Activated T-helper 2 cell treated with anti-CD3 and anti-CD28 coated beads, Interferon-gamma antibody, Interleukin-2, Interleukin-4, amounts not matched to agents 10 μg/mL and 5 μg/mL and 100 μg/mL, durations not matched to agents 14 hours and 24 hours and 36 hours (primary cell): ENCODE measurements around the gene COPE. TPM values are rescaled to one million over a fixed set of nuclear protein-coding genes. Genes with fewer than 3 reads are reported as not detected.
A peak's percentile ranks its signal among the peaks of the same experiment; 100 is the strongest.

Experiments
- DNase-seq: peaks from one replicate; pipeline ENCODE4 v3.0.0; 2021; ENCODE audit warnings: low spot score
- H3K27ac Mint-ChIP-seq: one replicate; pipeline ENCODE4 v1.8.0; 2021; ENCODE audit warnings: mixed read lengths
- H3K27me3 Mint-ChIP-seq: one replicate; pipeline ENCODE4 v1.8.0; 2021; ENCODE audit warnings: low read depth, mixed read lengths
- H3K36me3 Mint-ChIP-seq: one replicate; pipeline ENCODE4 v1.8.0; 2021; ENCODE audit warnings: low read depth, mixed read lengths
- H3K4me1 Mint-ChIP-seq: one replicate; pipeline ENCODE4 v1.8.0; 2021; ENCODE audit warnings: low read depth, mixed read lengths
- H3K4me3 Mint-ChIP-seq: one replicate; pipeline ENCODE4 v1.8.0; 2021; ENCODE audit warnings: low read depth, mild to moderate bottlenecking, moderate library complexity, mixed read lengths
- H3K9me3 Mint-ChIP-seq: one replicate; pipeline ENCODE4 v1.8.0; 2021; ENCODE audit warnings: mixed read lengths
- intact Hi-C: fragments of 100-400 bp; cut with micrococcal nuclease; formaldehyde crosslinking; loops from one replicate; pipeline ENCODE4 v1.15.1; 2023
- total RNA-seq: library from RNA; stranded (reverse); gene quantifications from 2 replicates; pipeline ENCODE4 v1.2.3, GENCODE V29; 2022

COPE gene
- total RNA-seq, 1 donor from 2014 or later, result 231 TPM

DNA sequence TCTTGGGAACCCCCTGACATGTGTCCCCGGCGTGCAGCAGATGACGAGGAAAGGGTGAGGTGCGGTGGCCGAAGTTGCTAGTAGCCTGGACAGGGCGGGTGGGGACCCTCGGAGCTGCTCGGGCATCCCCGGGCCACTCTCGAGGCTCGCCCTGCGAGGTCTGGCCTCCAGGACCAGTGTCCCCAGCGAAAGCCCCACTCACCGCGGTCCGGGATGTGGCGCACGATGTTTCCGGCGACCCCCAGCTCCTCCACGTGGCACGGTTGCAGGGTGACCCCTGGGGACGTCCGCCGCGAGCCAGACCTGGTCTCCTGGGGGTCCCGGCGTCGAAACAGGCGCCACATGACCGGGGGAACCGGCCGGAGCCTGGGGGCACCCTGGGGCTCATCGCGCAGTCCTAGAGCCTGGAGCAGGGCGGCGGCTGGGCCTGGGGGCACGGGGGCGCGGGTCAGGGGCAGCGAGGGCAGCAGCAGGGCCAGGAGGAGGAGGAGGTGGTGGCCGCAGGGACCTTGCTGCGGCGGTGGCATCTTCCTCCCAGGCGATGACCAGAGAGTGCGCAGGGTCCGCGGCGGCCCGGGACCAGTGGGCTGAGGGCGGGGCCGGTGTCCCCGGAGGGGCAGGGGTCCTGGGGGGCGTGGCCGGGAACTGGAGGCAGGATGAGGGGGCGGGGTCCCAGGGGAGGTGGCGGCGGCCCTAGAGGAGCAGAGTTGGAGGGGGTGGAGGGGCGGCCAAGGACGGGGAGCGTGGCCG lies 49.2 kb downstream of the COPE start:
- H3K9me3 Mint-ChIP-seq, result no peaks in the 10 kb centered on the region
- intact Hi-C loops, result no loop called here
- peaks cover 4% of the 10 kb centered on the region for H3K4me1 Mint-ChIP-seq

DNA sequence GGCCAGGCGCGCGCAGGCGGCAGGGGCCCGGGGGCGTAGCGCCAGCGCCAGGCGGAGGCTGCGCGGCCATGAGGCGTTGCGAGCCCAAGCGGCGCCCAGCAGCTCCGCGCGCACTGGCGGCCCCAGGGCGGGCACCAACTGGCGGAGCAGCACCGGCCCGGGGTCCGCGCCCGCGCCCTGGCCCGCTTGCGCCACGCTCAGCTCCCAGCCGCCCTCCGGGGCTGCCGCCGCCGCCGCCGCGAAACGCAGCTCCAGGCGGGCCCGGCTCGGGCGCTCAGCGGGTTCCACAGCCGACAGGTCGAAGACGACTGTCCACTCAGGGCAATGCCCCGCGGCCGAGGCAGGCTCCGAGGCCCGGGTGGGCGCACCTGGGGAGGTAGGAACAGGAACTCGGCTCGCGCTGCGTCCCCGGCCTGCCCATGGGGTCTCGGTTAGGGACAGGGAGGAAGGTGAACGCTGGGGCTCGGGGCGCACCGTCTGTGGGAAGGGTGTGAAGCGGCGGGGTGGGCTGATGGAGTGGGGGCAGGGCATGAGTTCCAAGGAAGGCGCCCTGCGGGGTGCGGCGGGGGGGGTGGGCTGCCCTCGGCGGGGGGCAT lies 50.1 kb downstream of the COPE start:
- Mint-ChIP-seq H3K4me1 (peaks cover 4% of the 10 kb centered on the region), H3K9me3 (no peaks in the 10 kb centered on the region), H3K36me3 (peaks cover 33% of the 10 kb centered on the region), H3K4me3 (no peak overlapping the region), H3K27me3 (no peaks in the 10 kb centered on the region), H3K27ac (no peak overlapping the region)
- intact Hi-C loops, result no loop called here
- DNase-seq, result no peak

More for the DNA sequence above, 49.2 kb downstream of the COPE start:
- DNase-seq, result no peak
- Mint-ChIP-seq H3K27ac (no peak overlapping the region), H3K4me3 (no peak overlapping the region), H3K36me3 (peaks cover 31% of the 10 kb centered on the region), H3K27me3 (no peaks in the 10 kb centered on the region)

GRCh38 chr19:18868380-18869022 lies 50.7 kb downstream of the COPE start:
- Mint-ChIP-seq H3K27me3 (no peaks in the 10 kb centered on the region), H3K27ac (no peak overlapping the region), H3K4me3 (no peak overlapping the region), H3K9me3 (no peaks in the 10 kb centered on the region), H3K36me3 (peaks cover 39% of the 10 kb centered on the region), H3K4me1 (peaks cover 4% of the 10 kb centered on the region)
- DNase-seq, result no peak
- intact Hi-C loops, result no loop called here

DNA sequence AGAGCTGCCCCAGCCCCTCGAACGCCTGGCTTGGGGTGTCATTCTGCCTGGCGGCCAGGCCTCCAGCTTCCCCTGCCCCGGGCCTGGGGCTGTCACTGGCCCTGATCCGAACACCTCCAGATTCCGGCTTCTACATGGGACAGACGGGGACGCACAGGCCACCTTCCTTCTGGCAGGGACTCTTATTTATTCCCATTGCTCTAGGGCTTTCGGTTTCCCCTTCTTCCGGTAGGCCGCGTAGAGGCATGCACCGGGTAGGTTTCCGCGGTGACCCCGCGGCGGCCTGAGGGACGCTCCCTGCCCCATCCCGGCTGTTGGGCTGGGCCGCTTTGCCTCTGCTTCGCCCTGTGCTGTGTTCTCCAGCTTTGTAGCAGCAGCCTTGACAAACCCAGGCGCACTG lies 51.4 kb downstream of the COPE start:
- Mint-ChIP-seq H3K4me3 (no peak overlapping the region), H3K36me3 (peaks cover 42% of the 10 kb centered on the region), H3K27me3 (no peaks in the 10 kb centered on the region), H3K9me3 (no peaks in the 10 kb centered on the region), H3K4me1 (peaks cover 4% of the 10 kb centered on the region), H3K27ac (no peak overlapping the region)
- DNase-seq, result no peak
- intact Hi-C loops, result no loop called here

- no peaks in the 10 kb centered on the region for H3K9me3 Mint-ChIP-seq
- DNase-seq, result no peak
- no peak overlapping the region for H3K27ac Mint-ChIP-seq
- H3K27me3 Mint-ChIP-seq, result no peaks in the 10 kb centered on the region
- H3K4me3 Mint-ChIP-seq, result no peak overlapping the region
- peaks cover 47% of the 10 kb centered on the region for H3K36me3 Mint-ChIP-seq
- intact Hi-C loops, result no loop called here
- H3K4me1 Mint-ChIP-seq, result peaks cover 4% of the 10 kb centered on the region
These were observed 52.0 kb downstream of the COPE start for GRCh38 chr19:18867199-18867598.

DNA sequence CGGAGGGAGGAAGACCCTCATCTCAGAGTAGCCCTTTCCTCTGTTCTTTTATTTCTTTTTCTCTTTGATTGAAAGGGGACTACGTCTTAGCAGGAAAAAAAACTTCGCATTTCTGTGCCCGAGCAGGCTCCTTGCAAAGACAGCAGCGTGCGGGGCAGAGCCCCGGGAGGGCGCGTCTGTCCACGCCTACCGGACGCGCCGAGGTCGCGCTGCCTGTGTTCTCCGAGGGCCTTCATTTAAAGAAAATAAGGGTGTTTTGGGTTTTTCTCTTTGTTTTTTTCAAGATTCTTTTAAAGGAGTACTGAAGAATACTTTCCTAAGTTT lies 52.4 kb downstream of the COPE start:
- intact Hi-C loops, result no loop called here
- Mint-ChIP-seq H3K4me1 (peaks cover 1% of the 10 kb centered on the region), H3K36me3 (peaks cover 51% of the 10 kb centered on the region), H3K27me3 (no peaks in the 10 kb centered on the region), H3K4me3 (no peak overlapping the region), H3K27ac (no peak overlapping the region), H3K9me3 (no peaks in the 10 kb centered on the region)
- DNase-seq, result no peak

- H3K4me1 Mint-ChIP-seq, result no peaks in the 10 kb centered on the region
- H3K27me3 Mint-ChIP-seq, result no peaks in the 10 kb centered on the region
- intact Hi-C loops, result no loop called here
- H3K9me3 Mint-ChIP-seq, result no peaks in the 10 kb centered on the region
- H3K36me3 Mint-ChIP-seq, result peaks cover 54% of the 10 kb centered on the region
- peak; percentile 53 for DNase-seq
- H3K4me3 Mint-ChIP-seq, result no peak overlapping the region
- H3K27ac Mint-ChIP-seq, result no peak overlapping the region
These were observed 53.0 kb downstream of the COPE start for GRCh38 chr19:18865973-18866799.

DNA sequence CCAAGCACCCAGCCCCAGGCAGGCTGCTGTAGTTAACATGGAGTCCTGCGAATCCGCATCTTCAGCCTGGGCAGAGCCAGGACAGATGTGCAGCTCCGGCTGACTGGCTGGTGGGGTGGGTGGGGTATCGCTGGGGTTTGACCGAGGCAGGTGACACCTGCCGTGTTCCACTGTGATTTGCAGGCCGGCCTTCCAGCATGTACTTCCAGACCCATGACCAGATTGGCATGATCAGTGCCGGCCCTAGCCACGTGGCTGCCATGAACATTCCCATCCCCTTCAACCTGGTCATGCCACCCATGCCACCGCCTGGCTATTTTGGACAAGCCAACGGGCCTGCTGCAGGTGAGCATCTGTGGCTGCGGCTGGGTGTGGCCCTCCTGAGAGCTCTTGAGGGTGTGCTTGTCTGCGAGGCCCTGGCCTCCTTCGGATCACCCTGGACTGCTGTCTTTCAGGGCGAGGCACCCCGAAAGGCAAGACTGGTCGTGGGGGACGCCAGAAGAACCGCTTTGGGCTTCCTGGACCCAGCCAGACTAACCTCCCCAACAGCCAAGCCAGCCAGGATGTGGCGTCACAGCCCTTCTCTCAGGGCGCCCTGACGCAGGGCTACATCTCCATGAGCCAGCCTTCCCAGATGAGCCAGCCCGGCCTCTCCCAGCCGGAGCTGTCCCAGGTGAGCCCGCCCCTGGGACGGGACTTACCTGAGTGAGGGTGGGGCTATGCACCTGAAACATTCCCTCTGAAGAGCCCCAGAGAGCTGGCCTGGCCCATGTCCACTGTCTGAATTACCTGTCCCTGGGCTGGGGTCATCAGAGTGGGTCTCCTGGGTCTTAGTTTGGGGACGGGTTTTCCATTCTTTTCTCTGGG lies 53.8 kb downstream of the COPE start:
- H3K36me3 Mint-ChIP-seq, result peaks cover 58% of the 10 kb centered on the region
- no peak overlapping the region for H3K4me3 Mint-ChIP-seq
- H3K4me1 Mint-ChIP-seq, result no peaks in the 10 kb centered on the region
- H3K27ac Mint-ChIP-seq, result no peak overlapping the region
- no peak for DNase-seq
- no peaks in the 10 kb centered on the region for H3K9me3 Mint-ChIP-seq
- intact Hi-C loops, result no loop called here
- H3K27me3 Mint-ChIP-seq, result no peaks in the 10 kb centered on the region

GRCh38 chr19:18863843-18864362 lies 55.3 kb downstream of the COPE start:
- intact Hi-C loops, result no loop called here
- Mint-ChIP-seq H3K36me3 (peaks cover 58% of the 10 kb centered on the region), H3K27ac (no peak overlapping the region), H3K4me1 (no peaks in the 10 kb centered on the region), H3K4me3 (no peak overlapping the region), H3K9me3 (no peaks in the 10 kb centered on the region), H3K27me3 (no peaks in the 10 kb centered on the region)
- no peak for DNase-seq

DNA sequence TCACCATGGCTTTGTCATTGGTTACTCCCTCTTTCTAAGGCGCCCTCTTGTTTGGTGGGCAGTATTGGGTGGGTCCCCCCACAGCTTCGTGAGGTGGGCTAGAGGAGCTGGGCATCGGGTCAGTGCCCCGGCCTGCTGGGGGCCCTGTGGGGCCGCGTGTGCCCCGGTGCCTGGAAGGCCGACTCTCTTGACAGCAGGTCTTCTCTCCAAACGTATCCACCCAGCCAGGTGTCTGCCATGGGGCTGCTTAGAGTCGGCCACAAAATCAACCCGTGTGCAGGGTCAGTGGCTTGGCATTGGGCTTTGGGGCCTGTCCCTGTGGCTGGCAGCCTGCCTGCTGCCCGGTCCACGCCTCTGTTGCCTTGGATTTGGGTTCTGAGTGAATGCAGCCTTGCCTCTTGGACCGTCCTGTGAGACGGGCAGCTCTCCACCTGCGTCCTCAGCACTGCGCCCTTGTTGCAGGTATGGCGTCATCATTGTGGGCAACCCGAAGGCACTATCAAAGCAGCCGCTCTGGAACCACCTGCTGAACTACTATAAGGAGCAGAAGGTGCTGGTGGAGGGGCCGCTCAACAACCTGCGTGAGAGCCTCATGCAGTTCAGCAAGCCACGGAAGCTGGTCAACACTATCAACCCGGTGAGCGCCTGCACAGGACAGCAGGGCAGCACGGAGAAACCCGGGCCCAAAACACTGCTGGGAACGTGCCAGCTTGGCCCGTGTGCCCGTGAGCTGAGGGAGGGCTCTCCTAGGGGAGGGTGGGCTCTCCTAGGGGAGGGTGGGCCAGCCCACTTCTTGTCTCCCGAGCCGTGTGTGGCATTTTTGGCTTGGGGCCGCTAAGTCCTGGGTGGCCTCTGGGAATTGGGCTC lies 56.0 kb downstream of the COPE start:
- peaks cover 61% of the 10 kb centered on the region for H3K36me3 Mint-ChIP-seq

GRCh38 chr19:18861917-18862316 lies 57.3 kb downstream of the COPE start:
- Mint-ChIP-seq H3K9me3 (no peaks in the 10 kb centered on the region), H3K4me1 (no peaks in the 10 kb centered on the region), H3K4me3 (no peak overlapping the region), H3K36me3 (peaks cover 57% of the 10 kb centered on the region), H3K27ac (no peak overlapping the region), H3K27me3 (no peaks in the 10 kb centered on the region)
- intact Hi-C loops, result no loop called here
- no peak for DNase-seq

More for the DNA sequence above, 56.0 kb downstream of the COPE start:
- no peak overlapping the region for H3K4me3 Mint-ChIP-seq
- H3K27me3 Mint-ChIP-seq, result no peaks in the 10 kb centered on the region
- no peaks in the 10 kb centered on the region for H3K4me1 Mint-ChIP-seq
- no peaks in the 10 kb centered on the region for H3K9me3 Mint-ChIP-seq
- intact Hi-C loops, result no loop called here
- H3K27ac Mint-ChIP-seq, result no peak overlapping the region
- DNase-seq, result no peak
